ENCODE measurements around the gene ASTN2. TPM values are rescaled to one million over a fixed set of nuclear protein-coding genes. Genes with fewer than 3 reads are reported as not detected.

ASTN2 gene
- total RNA-seq, 1 experiment from 2014 or later = 4.8 TPM

- no peak for TF ChIP-seq ZNF274 (IDR thresholded peaks at IDR 0.05; ENCODE audit: low read depth, low read length)
- TF ChIP-seq ZFX (IDR thresholded peaks at IDR 0.05) = no peak
Observed at GRCh38 chr9:116589392-116590354, 825.2 kb downstream of the ASTN2 start (continued).

GRCh38 chr9:116587919-116588318 lies 826.9 kb downstream of the ASTN2 start:
- Histone ChIP-seq H3K9me2 (ENCODE audit: insufficient read depth) (no peaks in the 10 kb centered on the region), H3K9me3 (ENCODE audit: control insufficient read depth in 1 of 2, insufficient read depth in 1 of 2, low read depth in 1 of 2, low read length in 2 of 2) (peaks cover 0 to 7% of the 10 kb centered on the region in 2 experiments; a peak in 1 of 4 replicates), H3K79me2 (ENCODE audit: insufficient read depth, low read length) (no peaks in the 10 kb centered on the region), H4K20me1 (ENCODE audit: insufficient read depth) (no peaks in the 10 kb centered on the region), H3K4me3 (replicated peaks in 1 of 2; ENCODE audit: low read depth in 1 of 2, low read length in 2 of 2) (no peak overlapping the region), H3K27me3 (ENCODE audit: insufficient read depth, low read length) (no peaks in the 10 kb centered on the region), H3K4me1 (ENCODE audit: control insufficient read depth in 1 of 2, insufficient read depth in 2 of 2, low read length in 2 of 2) (no peaks in the 10 kb centered on the region), H3K36me3 (ENCODE audit: control insufficient read depth in 1 of 2, insufficient read depth in 2 of 2, low read length in 2 of 2) (no peaks in the 10 kb centered on the region), H2AFZ (ENCODE audit: low read depth, low read length, poor library complexity, severe bottlenecking) (no peak overlapping the region), H3K9ac (ENCODE audit: low read length) (no peak overlapping the region), H3K27ac (ENCODE audit: low read depth, low read length) (no peak overlapping the region), H3K4me2 (ENCODE audit: low read length) (no peak overlapping the region)
- no peak for DNase-seq (ENCODE audit: low read depth, low spot score)
- TF ChIP-seq EGR1 (IDR thresholded peaks at IDR 0.05; ENCODE audit: low read depth) (no peak), JUND (IDR thresholded peaks at IDR 0.05) (no peak), CBX3 (IDR thresholded peaks at IDR 0.05; ENCODE audit: low read depth) (no peak), SP1 (IDR thresholded peaks at IDR 0.05; ENCODE audit: low read depth) (no peak), POLR2A (IDR thresholded peaks at IDR 0.05; ENCODE audit: borderline replicate concordance, extremely low read depth, insufficient read depth, insufficient read length) (no peak), POLR2AphosphoS5 (IDR thresholded peaks at IDR 0.05; ENCODE audit: low read depth, low read length) (no peak), YY1 (IDR thresholded peaks at IDR 0.05; ENCODE audit: extremely low read depth, insufficient replicate concordance, low read depth, low read length) (no peak), ELF1 (IDR thresholded peaks at IDR 0.05; ENCODE audit: borderline replicate concordance, low read depth) (no peak), ATF3 (IDR thresholded peaks at IDR 0.05) (no peak), MAX (IDR thresholded peaks at IDR 0.05) (no peak), SRF (IDR thresholded peaks at IDR 0.05; ENCODE audit: low read depth) (no peak), RAD21 (IDR thresholded peaks at IDR 0.05; ENCODE audit: low read depth) (no peak), SIN3A (IDR thresholded peaks at IDR 0.05; ENCODE audit: low read depth) (no peak), CEBPB (IDR thresholded peaks at IDR 0.05; ENCODE audit: low read depth) (no peak), ZFX (IDR thresholded peaks at IDR 0.05) (no peak), TCF7L2 (IDR thresholded peaks at IDR 0.05; ENCODE audit: borderline replicate concordance, extremely low read depth, insufficient read depth, insufficient read length) (no peak), ZBTB33 (IDR thresholded peaks at IDR 0.05; ENCODE audit: extremely low read depth, insufficient replicate concordance, low read length) (no peak), REST (IDR thresholded peaks at IDR 0.05; ENCODE audit: low read depth) (no peak), FOSL1 (IDR thresholded peaks at IDR 0.05; ENCODE audit: low read depth) (no peak), ZNF274 (IDR thresholded peaks at IDR 0.05; ENCODE audit: low read depth, low read length) (no peak)
- RAD21 ChIA-PET (ENCODE audit: low non-redundant PET in 1 of 2, low total read pairs in 2 of 2, uncharacterized antibody in 2 of 2, unreplicated experiment in 2 of 2) = no interaction called here
- intact Hi-C loops (cut with micrococcal nuclease) = loop anchor here (2.0 kb wide), 1 partner anchor 59 kb away; no protein-coding TSS in a partner anchor
- CTCF ChIA-PET = no interaction called here
- no peak for ATAC-seq
- POLR2A ChIA-PET = no interaction called here
- no TSS peak for BruUV-seq (replicated peaks)
